GM23338 (cell line): Measurements from ENCODE around the gene FOXJ3. TPM values are rescaled to one million over a fixed set of nuclear protein-coding genes. Genes with fewer than 3 reads are reported as not detected.

Source experiments
- ATAC-seq: fragments of 200-7000 bp; cut with Tn5 transposase; 3 replicates; pipeline ENCODE4 v1.9.1; 2020
- DNase-seq: peaks from one replicate; pipeline ENCODE4 v3.0.0-alpha.2; 2015; ENCODE audit warnings: low spot score
- H2AFZ ChIP-seq: fragments of 200-600 bp; sonication (generic); 2 replicates; pipeline ENCODE4 v1.8.0; 2016; ENCODE audit warnings: antibody characterized with exemption, mild to moderate bottlenecking, moderate library complexity
- H3F3A ChIP-seq: fragments of 200-600 bp; sonication (generic); replicated peaks from 2 replicates; pipeline ENCODE4 v1.8.0; 2017; ENCODE audit warnings: antibody characterized with exemption, mixed run types, low read depth
- H3K27ac ChIP-seq: fragments of 200-600 bp; sonication (generic); 2 replicates; pipeline ENCODE4 v1.6.1; 2016; ENCODE audit warnings: low read depth
- H3K27me3 ChIP-seq: fragments of 200-600 bp; sonication (generic); 2 replicates; pipeline ENCODE4 v1.8.0; 2016; ENCODE audit warnings: mild to moderate bottlenecking, mixed run types, moderate library complexity; ENCODE audit not compliant: insufficient read depth
- H3K36me3 ChIP-seq: fragments of 200-600 bp; sonication (generic); 2 replicates; pipeline ENCODE4 v1.8.0; 2016; ENCODE audit warnings: mild to moderate bottlenecking; ENCODE audit not compliant: insufficient read depth
- H3K4me1 ChIP-seq: fragments of 200-600 bp; sonication (generic); 2 replicates; pipeline ENCODE4 v1.8.0; 2016; ENCODE audit warnings: mild to moderate bottlenecking, moderate library complexity; ENCODE audit not compliant: insufficient read depth
- H3K4me2 ChIP-seq: fragments of 200-600 bp; sonication (generic); 2 replicates; pipeline ENCODE4 v1.7.1; 2017; ENCODE audit warnings: mixed run types
- H3K4me3 ChIP-seq: fragments of 200-600 bp; sonication (generic); 2 replicates; pipeline ENCODE4 v1.6.1; 2016; ENCODE audit warnings: mixed run types
- H3K79me2 ChIP-seq: fragments of 200-600 bp; sonication (generic); replicated peaks from 2 replicates; pipeline ENCODE4 v1.8.0; 2017; ENCODE audit warnings: mild to moderate bottlenecking; ENCODE audit not compliant: insufficient read depth
- H3K9me2 ChIP-seq: fragments of 200-600 bp; sonication (generic); 2 replicates; pipeline ENCODE4 v1.8.0; 2017; ENCODE audit not compliant: insufficient read depth
- H4K20me1 ChIP-seq: fragments of 200-600 bp; sonication (generic); replicated peaks from 2 replicates; pipeline ENCODE4 v1.8.0; 2017; ENCODE audit warnings: mild to moderate bottlenecking; ENCODE audit not compliant: insufficient read depth
- H3K27ac Mint-ChIP-seq: 2 replicates; pipeline ENCODE4 v1.8.0; 2020; ENCODE audit warnings: inconsistent platforms, mild to moderate bottlenecking, moderate library complexity, mixed read lengths
- H3K27me3 Mint-ChIP-seq: 3 replicates; pipeline ENCODE4 v1.8.0; 2022; ENCODE audit warnings: low read depth, mild to moderate bottlenecking, moderate library complexity, mixed read lengths, inconsistent platforms; ENCODE audit not compliant: insufficient read depth, poor library complexity
- H3K36me3 Mint-ChIP-seq: 3 replicates; pipeline ENCODE4 v1.8.0; 2021; ENCODE audit warnings: low read depth, mild to moderate bottlenecking, inconsistent platforms, moderate library complexity, mixed read lengths
- H3K4me1 Mint-ChIP-seq: 3 replicates; pipeline ENCODE4 v1.8.0; 2020; ENCODE audit warnings: mild to moderate bottlenecking, inconsistent platforms, mixed read lengths
- H3K4me3 Mint-ChIP-seq: 3 replicates; pipeline ENCODE4 v1.8.0; 2021; ENCODE audit warnings: moderate library complexity, mild to moderate bottlenecking, inconsistent platforms, mixed read lengths
- H3K9me3 Mint-ChIP-seq: 3 replicates; pipeline ENCODE4 v1.8.0; 2020; ENCODE audit warnings: moderate library complexity, mild to moderate bottlenecking, inconsistent platforms, mixed read lengths
- CREB1 ChIP-seq: fragments of 250-450 bp; sonication (Bioruptor Pico); IDR thresholded peaks from 2 replicates; pipeline ENCODE4 v1.5.0; 2020; ENCODE audit warnings: low read depth, mild to moderate bottlenecking, moderate library complexity
- CTCF ChIP-seq, 2 experiments: fragments of 200-600 bp in 1 of 2; sonication (generic) in 1 of 2; conservative IDR thresholded peaks; 2 replicates each; pipeline versions ENCODE4 v1.5.1 to v1.6.1; 2016 to 2017; ENCODE audit warnings: antibody characterized with exemption in 2 of 2, low read depth in 2 of 2, mild to moderate bottlenecking in 2 of 2, moderate library complexity in 1 of 2
- ETS1 ChIP-seq: IDR thresholded peaks from 2 replicates; pipeline ENCODE4 v1.6.1; 2016; ENCODE audit warnings: antibody characterized with exemption
- EZH2 ChIP-seq: fragments of 200-600 bp; sonication (generic); IDR thresholded peaks from one replicate; pipeline ENCODE4 v1.8.0; 2017; ENCODE audit warnings: antibody characterized with exemption, mild to moderate bottlenecking, low read depth; ENCODE audit not compliant: unreplicated experiment
- EZH2phosphoT487 ChIP-seq: fragments of 200-600 bp; sonication (generic); IDR thresholded peaks from one replicate; pipeline ENCODE4 v1.8.1; 2018; ENCODE audit warnings: antibody characterized with exemption; ENCODE audit not compliant: unreplicated experiment
- JUNB ChIP-seq: IDR thresholded peaks from one replicate; pipeline ENCODE4 v1.6.1; 2016; ENCODE audit warnings: antibody characterized with exemption; ENCODE audit not compliant: unreplicated experiment
- NANOG ChIP-seq: IDR thresholded peaks from 2 replicates; pipeline ENCODE4 v1.6.1; 2016; ENCODE audit warnings: antibody characterized with exemption, borderline replicate concordance
- POLR2AphosphoS5 ChIP-seq: IDR thresholded peaks from 2 replicates; pipeline ENCODE4 v1.6.1; 2016; ENCODE audit warnings: antibody characterized with exemption, low read depth
- REST ChIP-seq: IDR thresholded peaks from one replicate; pipeline ENCODE4 v1.6.1; 2018; ENCODE audit warnings: antibody characterized with exemption; ENCODE audit not compliant: unreplicated experiment
- STAT1 ChIP-seq: IDR thresholded peaks from one replicate; pipeline ENCODE4 v1.6.1; 2016; ENCODE audit warnings: antibody characterized with exemption; ENCODE audit not compliant: unreplicated experiment
- ZNF114 ChIP-seq: fragments of 250-450 bp; sonication (Bioruptor Pico); IDR thresholded peaks from 2 replicates; pipeline ENCODE4 v1.5.0; 2020; ENCODE audit warnings: mild to moderate bottlenecking, moderate library complexity
- ZNF331 ChIP-seq: fragments of 250-450 bp; sonication (Bioruptor Pico); IDR thresholded peaks from 2 replicates; pipeline ENCODE4 v1.5.0; 2020; ENCODE audit warnings: low read depth, mild to moderate bottlenecking, moderate library complexity
- ZNF462 ChIP-seq: fragments of 250-450 bp; sonication (Bioruptor Pico); IDR thresholded peaks from 2 replicates; pipeline ENCODE4 v1.5.0; 2020; ENCODE audit warnings: mild to moderate bottlenecking, moderate library complexity
- polyA plus RNA-seq: library from polyadenylated mRNA; unstranded; fragments of >200 nt; fragmentation: Nextera tagmentation; extraction: Ambion mirVana; gene quantifications from 2 replicates; pipeline ENCODE4 v1.2.1, GENCODE V29; 2016
- total RNA-seq: library from RNA; depleted of rRNA; stranded (reverse); fragments of >200 nt; shearing (Covaris generic); gene quantifications from 2 replicates; pipeline ENCODE4 v1.2.3, GENCODE V29; 2014

Gene FOXJ3
- total and polyA plus RNA-seq, 2 experiments from 2014 or later, result 36.6 to 53.3 TPM

- Histone ChIP-seq H3K27me3 (no peaks in the 10 kb centered on the region), H3K9me2 (no peaks in the 10 kb centered on the region), H3K36me3 (no peaks in the 10 kb centered on the region), H3K4me1 (peaks cover 19% of the 10 kb centered on the region), H3K79me2 (peaks cover 95% of the 10 kb centered on the region), H3K27ac (no peak overlapping the region), H4K20me1 (peaks cover 22% of the 10 kb centered on the region; the same call in 1 of the 2 replicates), H3K4me2 (no peak overlapping the region), H3K4me3 (no peak overlapping the region), H2AFZ (no peak overlapping the region), H3F3A (no peaks in the 10 kb centered on the region)
- Mint-ChIP-seq H3K36me3 (peaks cover 8% of the 10 kb centered on the region; the same call in 1 of the 3 replicates), H3K27me3 (no peaks in the 10 kb centered on the region), H3K4me3 (no peak overlapping the region), H3K9me3 (no peaks in the 10 kb centered on the region), H3K27ac (no peak overlapping the region), H3K4me1 (peaks cover 26% of the 10 kb centered on the region)
- TF ChIP-seq NANOG (no peak), STAT1 (no peak), ZNF462 (CRISPR knock-in tag) (no peak), CREB1 (CRISPR knock-in tag) (no peak), ZNF114 (no peak), REST (no peak), EZH2 (no peak), POLR2AphosphoS5 (no peak), ETS1 (no peak), EZH2phosphoT487 (no peak), JUNB (no peak), ZNF331 (CRISPR knock-in tag) (no peak), CTCF (conservative IDR thresholded peaks at IDR 0.05; ENCODE audit: low read depth in 2 of 2) (no peak)
- no peak for ATAC-seq
- no peak for DNase-seq
These were observed 72.0 kb downstream of the FOXJ3 start for GRCh38 chr1:42263019-42263418.
